IPS-15b (cell line): Measurements from ENCODE around the gene AGER.
"Not testable (repeated sequence)": the region's sequence is repeated elsewhere in the genome, so short reads cannot be mapped to it uniquely, and the experiment has no call there.

Source experiments
- H3K27me3 ChIP-seq: one replicate; pipeline ENCODE4 v1.6.1; 2013; ENCODE audit warnings: low read length; ENCODE audit not compliant: control insufficient read depth, insufficient read depth
- H3K36me3 ChIP-seq: one replicate; pipeline ENCODE4 v1.6.1; 2013; ENCODE audit warnings: low read length; ENCODE audit not compliant: control insufficient read depth, insufficient read depth
- H3K4me1 ChIP-seq: one replicate; pipeline ENCODE4 v1.6.1; 2013; ENCODE audit warnings: mild to moderate bottlenecking, low read length; ENCODE audit not compliant: control insufficient read depth, insufficient read depth
- H3K4me3 ChIP-seq: one replicate; pipeline ENCODE4 v1.5.1; 2013; ENCODE audit warnings: low read depth, low read length
- H3K9ac ChIP-seq: one replicate; pipeline ENCODE4 v1.6.1; 2013; ENCODE audit warnings: low read depth, mild to moderate bottlenecking, low read length
- H3K9me3 ChIP-seq: one replicate; pipeline ENCODE4 v1.6.1; 2013; ENCODE audit warnings: mild to moderate bottlenecking, low read length; ENCODE audit not compliant: control insufficient read depth, insufficient read depth

AGER gene

GRCh38 chr6:32213649-32214048 is 29.6 kb upstream of the AGER start:
- Histone ChIP-seq H3K4me3 (no peak overlapping the region), H3K9me3 (no peaks in the 10 kb centered on the region)

GRCh38 chr6:32212076-32212760 is 28.2 kb upstream of the AGER start:
- Histone ChIP-seq H3K9ac (no peak overlapping the region), H3K4me3 (no peak overlapping the region), H3K4me1 (no peaks in the 10 kb centered on the region), H3K36me3 (no peaks in the 10 kb centered on the region), H3K27me3 (no peaks in the 10 kb centered on the region), H3K9me3 (no peaks in the 10 kb centered on the region)

More at GRCh38 chr6:32213649-32214048, 29.6 kb upstream of the AGER start:
- no peaks in the 10 kb centered on the region for H3K36me3 ChIP-seq
- H3K27me3 ChIP-seq = no peaks in the 10 kb centered on the region
- no peak overlapping the region for H3K9ac ChIP-seq
- H3K4me1 ChIP-seq = no peaks in the 10 kb centered on the region

- H3K9me3 ChIP-seq, H3K4me3 ChIP-seq, H3K36me3 ChIP-seq, H3K9ac ChIP-seq, H3K27me3 ChIP-seq, H3K4me1 ChIP-seq: not testable (repeated sequence)
These were observed 27.4 kb upstream of the AGER start for GRCh38 chr6:32211432-32211831.

GRCh38 chr6:32210191-32210601 is 26.1 kb upstream of the AGER start:
- Histone ChIP-seq H3K4me3 (no peak overlapping the region), H3K27me3 (no peaks in the 10 kb centered on the region), H3K36me3 (no peaks in the 10 kb centered on the region), H3K4me1 (no peaks in the 10 kb centered on the region), H3K9me3 (no peaks in the 10 kb centered on the region), H3K9ac (no peak overlapping the region)

- no peak overlapping the region for H3K9ac ChIP-seq
- H3K4me3 ChIP-seq = no peak overlapping the region
- no peaks in the 10 kb centered on the region for H3K27me3 ChIP-seq
- H3K36me3 ChIP-seq = no peaks in the 10 kb centered on the region
- H3K9me3 ChIP-seq = no peaks in the 10 kb centered on the region
- H3K4me1 ChIP-seq = no peaks in the 10 kb centered on the region
These were observed 24.9 kb upstream of the AGER start for GRCh38 chr6:32208996-32209395.

DNA sequence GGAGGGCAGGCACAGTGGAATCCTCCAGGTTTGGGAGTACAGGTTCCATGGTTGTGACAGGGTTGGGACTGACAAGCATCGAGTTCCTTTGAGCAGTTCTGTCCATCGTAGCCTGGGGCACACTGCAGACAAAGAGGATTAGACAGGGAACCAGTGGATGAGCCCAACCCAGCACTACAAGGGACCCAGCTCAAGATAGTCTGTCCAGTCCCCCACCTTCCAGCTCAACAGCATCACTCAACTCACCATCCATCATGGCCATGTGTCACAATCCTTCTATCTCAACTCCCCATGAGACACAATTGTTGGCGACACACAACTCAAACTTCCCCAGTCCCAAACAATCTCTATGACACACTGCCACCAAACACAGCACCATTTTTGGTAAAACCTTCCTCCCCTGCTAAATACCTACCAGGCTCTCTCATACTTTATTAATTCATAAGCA is 20.2 kb upstream of the AGER start:
- Histone ChIP-seq H3K36me3 (no peaks in the 10 kb centered on the region), H3K4me1 (no peaks in the 10 kb centered on the region), H3K9ac (no peak overlapping the region)

DNA sequence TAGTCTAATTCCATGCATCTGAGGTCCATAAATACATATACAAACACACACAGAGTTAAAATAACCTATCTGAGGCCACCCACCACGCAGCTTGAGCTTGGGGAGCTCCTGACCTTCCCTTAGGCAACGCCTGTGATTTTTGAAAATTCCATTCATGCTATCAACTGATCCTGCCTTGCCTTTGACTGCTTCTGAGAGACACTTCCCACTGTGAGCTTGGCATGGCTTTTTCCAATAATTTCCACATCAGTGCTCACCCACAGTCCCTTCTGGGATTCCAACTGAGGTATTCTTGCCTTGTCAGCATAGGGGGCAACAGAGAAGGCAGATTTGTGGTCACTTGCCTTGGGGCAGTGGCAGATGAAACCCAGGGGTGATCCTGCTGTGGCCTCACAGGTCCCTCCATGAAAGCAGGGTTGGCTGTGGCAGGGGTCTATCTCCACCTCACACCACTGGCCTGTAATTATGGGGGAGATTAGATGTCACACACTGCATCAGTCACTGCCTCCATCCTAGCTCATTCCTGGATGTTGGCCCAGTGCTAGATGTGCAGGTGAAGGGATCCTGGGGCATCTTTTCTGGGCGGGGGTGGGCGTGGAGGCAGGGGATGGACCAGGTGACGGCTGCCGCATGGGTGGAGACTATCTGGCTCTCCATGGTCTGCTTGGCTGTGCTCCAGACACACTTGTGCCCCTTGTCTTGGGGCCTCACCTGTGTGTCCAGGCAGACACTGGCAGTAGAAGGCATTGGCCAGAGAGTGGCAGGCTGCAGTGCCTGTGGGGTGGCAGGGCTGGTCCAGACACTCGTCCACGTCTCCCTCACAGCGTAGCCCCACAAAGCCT is 19.6 kb upstream of the AGER start:
- Histone ChIP-seq H3K4me3 (no peak overlapping the region), H3K36me3 (no peaks in the 10 kb centered on the region), H3K27me3 (no peaks in the 10 kb centered on the region), H3K4me1 (no peaks in the 10 kb centered on the region), H3K9ac (no peak overlapping the region), H3K9me3 (no peaks in the 10 kb centered on the region)

More for the DNA sequence above, 20.2 kb upstream of the AGER start:
- H3K27me3 ChIP-seq = no peaks in the 10 kb centered on the region
- no peaks in the 10 kb centered on the region for H3K9me3 ChIP-seq
- no peak overlapping the region for H3K4me3 ChIP-seq

GRCh38 chr6:32202186-32202585 is 18.1 kb upstream of the AGER start:
- no peak overlapping the region for H3K9ac ChIP-seq
- H3K36me3 ChIP-seq = no peaks in the 10 kb centered on the region
- H3K9me3 ChIP-seq = no peaks in the 10 kb centered on the region
- no peaks in the 10 kb centered on the region for H3K4me1 ChIP-seq
- no peak overlapping the region for H3K4me3 ChIP-seq
- H3K27me3 ChIP-seq = no peaks in the 10 kb centered on the region

- Histone ChIP-seq H3K9me3 (no peaks in the 10 kb centered on the region), H3K27me3 (no peaks in the 10 kb centered on the region), H3K36me3 (no peaks in the 10 kb centered on the region), H3K4me3 (no peak overlapping the region), H3K9ac (no peak overlapping the region), H3K4me1 (peaks cover 3% of the 10 kb centered on the region)
These were observed 16.8 kb upstream of the AGER start for GRCh38 chr6:32200711-32201475.

GRCh38 chr6:32198866-32199265 is 14.8 kb upstream of the AGER start:
- no peak overlapping the region for H3K9ac ChIP-seq
- no peak overlapping the region for H3K4me3 ChIP-seq
- peaks cover 10% of the 10 kb centered on the region for H3K4me1 ChIP-seq
- H3K36me3 ChIP-seq = no peaks in the 10 kb centered on the region
- H3K9me3 ChIP-seq = no peaks in the 10 kb centered on the region
- H3K27me3 ChIP-seq = no peaks in the 10 kb centered on the region

- H3K9ac ChIP-seq = no peak overlapping the region
- H3K4me3 ChIP-seq = no peak overlapping the region
- H3K9me3 ChIP-seq = no peaks in the 10 kb centered on the region
- no peaks in the 10 kb centered on the region for H3K36me3 ChIP-seq
- H3K4me1 ChIP-seq = peaks cover 10% of the 10 kb centered on the region
- H3K27me3 ChIP-seq = no peaks in the 10 kb centered on the region
These were observed 14.3 kb upstream of the AGER start for GRCh38 chr6:32198345-32198696.
